ENCODE data around the gene ANO3.

Gene ANO3

DNA sequence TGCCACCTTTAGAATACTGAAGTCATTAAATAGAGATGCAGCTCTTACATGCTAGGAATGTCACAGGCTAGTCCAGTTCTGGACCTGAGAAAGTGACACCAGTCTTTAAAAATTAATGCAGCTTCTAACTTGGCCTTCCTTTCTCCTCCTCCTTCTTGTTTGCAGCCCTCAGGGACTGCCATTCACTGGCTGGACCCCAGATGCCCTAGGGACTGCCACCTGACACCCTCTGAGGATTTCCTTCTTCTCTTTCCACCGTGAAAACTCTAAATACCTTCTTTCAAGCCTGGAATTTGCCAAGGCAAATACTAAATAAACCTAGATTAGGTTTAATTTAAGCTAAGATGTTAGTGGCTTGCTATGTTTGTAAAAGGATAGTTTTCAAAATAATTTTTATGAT, 161.7 kb downstream of the ANO3 start:
- DNase-seq (ENCODE audit: low read depth in 2 of 2), result no peak

DNA sequence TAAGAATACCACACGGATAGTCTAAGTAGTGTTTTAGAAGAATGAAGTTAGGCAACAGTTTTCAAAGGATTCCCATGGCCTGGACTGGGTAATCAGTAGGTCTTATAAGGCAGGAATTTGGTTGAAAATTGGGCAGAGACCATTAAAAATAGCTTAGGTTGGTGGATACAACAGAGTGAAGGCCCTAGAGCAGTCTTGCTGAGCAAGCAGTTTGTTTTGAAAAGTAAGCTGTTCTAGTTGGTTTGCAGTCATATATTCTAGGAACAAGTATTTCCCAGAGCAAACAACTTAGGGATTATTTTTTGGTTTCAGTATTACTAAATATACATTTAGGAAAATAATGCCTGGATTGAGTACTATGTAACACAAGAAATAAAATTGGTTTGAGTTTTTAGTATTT, 175.3 kb downstream of the ANO3 start:
- no peak for DNase-seq (ENCODE audit: low read depth in 2 of 2)

DNA sequence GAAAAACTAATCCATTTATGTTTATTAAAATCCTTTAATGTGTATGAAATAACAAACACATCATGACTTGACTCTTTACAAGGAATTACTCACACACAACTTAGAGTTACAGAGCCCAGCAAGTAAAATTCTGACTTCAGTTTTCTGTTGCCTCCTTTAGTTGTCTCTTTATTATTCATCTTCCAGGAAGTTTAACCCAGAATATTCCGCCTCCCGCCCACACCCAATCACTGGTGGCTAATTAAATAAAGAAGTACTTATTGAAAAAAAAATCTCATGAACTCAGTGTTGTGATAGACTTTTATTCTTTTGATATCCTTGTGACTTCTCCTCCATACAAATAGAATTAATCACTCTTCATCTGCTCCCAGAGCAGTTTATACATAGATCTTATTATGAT, 178.2 kb downstream of the ANO3 start:
- no peak for DNase-seq (ENCODE audit: low read depth in 2 of 2)

DNA sequence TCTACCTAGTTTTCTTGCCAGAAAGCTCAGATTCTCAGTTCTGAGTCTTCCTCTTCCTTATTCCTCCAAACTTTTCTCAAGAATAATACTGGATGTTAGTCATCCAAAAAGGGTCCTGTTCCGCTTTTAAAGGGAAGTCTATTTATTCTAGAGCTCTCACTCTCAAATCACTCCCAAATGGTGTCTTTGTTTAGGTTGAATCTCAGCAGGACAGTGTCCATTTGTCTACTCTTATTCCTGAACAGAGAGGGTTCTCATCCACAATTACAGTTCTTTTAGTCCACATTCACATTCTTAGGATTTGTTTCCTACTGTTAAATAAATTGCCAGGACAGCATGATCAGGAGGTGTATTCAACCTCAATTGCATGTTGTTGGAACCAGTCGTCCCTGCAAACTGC, 178.8 kb downstream of the ANO3 start:
- DNase-seq (ENCODE audit: low read depth in 2 of 2), result no peak

DNA sequence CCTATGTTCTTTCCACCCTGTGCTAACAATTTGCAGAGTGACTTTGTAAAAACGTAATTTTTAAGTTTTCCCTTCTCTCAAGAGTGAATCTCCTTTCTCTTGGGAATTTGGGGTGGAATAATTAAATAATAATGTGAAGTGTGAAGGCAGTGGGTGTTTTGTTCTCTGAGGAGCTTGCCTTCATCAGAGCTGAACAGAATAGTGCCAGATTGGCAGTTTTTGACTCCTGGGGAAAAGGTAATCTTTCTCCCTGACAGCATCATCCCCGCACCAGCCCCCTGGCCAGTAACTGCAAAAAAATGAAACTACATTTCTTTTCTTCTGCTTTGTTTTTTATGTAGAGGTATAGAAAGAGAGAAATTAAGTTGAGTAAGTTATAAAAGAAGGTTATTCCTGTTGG, 180.3 kb downstream of the ANO3 start:
- DNase-seq (ENCODE audit: low read depth in 2 of 2), result no peak

DNA sequence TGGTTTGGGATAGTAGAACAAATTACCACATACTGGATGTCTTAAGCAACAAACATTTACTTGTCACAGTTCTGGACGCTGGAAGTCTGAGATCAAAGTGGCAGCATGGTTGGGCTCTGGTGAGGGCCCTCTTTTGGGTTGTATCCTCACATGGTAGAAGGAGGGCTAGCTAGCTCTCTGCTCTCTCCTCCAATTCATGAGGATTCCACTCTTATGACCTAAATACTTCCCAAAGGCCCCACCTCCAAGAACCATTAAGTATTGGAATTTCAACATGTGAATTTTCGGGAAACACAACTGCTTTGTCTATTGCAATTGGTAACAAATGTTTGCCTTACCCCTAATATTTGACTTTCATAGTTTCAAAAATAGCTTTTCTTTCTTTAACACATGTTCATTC, 187.5 kb downstream of the ANO3 start:
- DNase-seq (ENCODE audit: low read depth in 2 of 2), result no peak

DNA sequence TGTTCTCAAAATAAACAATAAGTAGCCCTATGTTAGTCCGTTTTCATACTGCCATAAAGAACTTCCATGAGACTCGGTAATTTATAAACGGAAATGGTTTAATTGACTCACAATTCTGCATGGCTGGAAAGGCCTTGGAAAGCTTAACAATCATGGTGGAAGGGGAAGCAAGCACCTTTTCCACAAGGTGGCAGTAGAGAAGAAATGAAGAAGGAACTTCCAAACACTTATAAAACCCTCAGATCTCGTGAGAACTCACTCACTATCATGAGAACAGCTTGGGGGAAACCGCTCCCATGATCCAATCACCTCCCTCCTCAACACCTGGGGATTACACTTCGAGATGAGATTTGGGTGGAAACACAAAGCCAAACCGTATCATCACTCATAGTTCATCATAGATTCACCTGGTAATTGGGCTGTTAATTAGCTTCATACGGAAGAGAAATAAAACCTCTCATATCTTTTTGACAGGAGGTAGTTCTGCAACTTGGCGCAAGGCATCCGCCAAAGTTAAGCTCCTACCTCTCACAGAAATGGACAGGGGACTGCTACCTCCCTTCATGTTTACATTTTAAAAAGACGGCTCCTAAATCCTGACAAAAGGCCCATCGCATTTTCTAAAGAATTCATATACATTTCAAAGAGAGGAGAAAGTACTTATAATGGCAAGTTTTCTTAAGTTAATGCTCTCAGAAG, 191.1 kb downstream of the ANO3 start:
- no peak for DNase-seq (ENCODE audit: low read depth in 2 of 2)

DNA sequence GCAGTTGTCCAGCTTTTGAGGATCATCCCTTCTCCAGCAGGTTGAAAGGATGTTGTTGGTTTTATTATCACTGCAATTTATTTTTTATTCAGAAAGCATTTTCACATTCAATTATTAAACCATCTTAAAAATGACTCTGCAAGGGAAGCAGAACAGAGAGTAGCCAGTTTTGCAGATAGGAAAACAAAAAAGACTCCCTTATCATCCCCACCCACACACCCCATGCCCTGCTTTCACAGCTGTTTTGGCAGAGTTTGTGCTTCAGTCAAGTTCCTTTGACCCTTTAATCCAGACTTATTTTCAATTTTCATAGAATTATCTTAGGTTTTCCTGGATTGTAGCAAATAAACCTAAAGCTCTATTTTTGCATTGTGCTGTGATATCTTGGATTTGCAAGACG, 195.8 kb downstream of the ANO3 start:
- no peak for DNase-seq (ENCODE audit: low read depth in 2 of 2)

DNA sequence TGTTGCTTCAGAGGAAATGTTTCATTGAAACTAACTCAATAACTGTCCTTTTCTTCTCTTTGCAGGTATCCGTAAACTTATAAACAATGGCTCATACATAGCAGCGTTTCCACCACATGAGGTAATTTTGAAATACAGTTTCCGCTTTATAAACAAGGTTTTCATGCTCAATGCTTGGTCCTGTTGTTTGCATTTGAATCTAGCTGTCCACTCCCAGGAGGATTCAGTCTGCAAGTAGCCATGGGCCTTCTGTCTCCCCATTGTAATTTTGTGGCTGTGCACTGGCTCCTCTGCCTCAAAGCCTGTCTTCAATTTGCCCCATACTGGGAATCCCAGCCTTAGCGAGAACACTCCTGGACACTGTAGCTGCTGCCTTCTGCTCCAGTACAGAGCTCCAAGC, 205.4 kb downstream of the ANO3 start:
- no peak for DNase-seq (ENCODE audit: low read depth in 2 of 2)

DNA sequence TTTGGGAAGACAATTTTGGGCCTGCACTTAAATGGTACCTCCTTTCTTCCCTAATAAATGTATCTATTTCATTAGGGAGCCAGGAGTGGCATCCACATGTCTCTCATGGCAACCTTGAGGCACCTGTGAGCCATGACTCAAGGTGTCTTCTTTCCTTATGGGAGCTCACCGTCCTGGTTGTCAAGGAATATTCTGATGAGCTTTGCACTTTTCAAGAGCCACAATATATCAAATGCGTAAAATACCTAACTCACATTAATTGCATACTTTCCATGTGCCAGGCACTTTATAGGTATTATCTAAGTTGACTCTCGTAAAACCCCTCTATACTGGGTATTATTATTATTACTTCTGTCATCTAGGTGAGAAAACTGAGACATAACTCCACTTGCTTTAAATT, 207.6 kb downstream of the ANO3 start:
- DNase-seq (ENCODE audit: low read depth in 2 of 2), result no peak

DNA sequence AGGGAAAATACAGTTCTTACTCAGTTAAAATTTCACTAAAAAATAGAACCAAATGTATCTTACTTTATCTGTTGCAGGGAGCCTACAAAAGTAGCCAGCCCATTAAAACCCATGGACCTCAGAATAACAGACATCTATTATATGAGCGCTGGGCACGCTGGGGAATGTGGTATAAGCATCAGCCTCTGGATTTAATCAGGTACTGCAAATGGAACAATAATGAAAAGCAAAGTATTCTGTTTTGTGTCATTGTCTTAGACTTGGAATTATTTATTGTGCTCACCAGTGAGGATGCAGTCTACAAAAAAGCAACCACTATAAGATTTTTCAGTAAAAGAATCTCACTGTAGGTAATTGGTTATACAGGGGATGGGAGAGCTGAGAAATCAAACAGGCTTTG, 209.9 kb downstream of the ANO3 start:
- no peak for DNase-seq (ENCODE audit: low read depth in 2 of 2)

DNA sequence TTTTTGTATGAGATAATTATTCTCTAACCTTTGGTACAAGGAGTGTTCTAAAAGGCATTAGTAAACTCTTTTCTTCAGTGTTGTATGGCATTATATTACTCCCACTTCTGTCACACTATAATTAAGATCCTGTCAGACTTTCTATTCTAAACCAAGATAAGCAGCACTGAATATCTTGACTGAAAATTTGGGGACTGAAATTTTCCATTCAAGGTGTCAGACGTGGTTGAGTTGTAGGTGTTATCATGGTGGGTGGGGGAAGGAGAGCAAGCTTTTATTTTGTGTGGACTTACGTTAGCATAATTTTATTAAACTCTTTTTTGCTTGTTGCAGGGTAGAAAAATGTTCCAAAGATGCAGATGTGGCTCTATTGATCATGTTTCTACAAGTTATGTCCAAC, 217.2 kb downstream of the ANO3 start:
- no peak for DNase-seq (ENCODE audit: low read depth in 2 of 2)

DNA sequence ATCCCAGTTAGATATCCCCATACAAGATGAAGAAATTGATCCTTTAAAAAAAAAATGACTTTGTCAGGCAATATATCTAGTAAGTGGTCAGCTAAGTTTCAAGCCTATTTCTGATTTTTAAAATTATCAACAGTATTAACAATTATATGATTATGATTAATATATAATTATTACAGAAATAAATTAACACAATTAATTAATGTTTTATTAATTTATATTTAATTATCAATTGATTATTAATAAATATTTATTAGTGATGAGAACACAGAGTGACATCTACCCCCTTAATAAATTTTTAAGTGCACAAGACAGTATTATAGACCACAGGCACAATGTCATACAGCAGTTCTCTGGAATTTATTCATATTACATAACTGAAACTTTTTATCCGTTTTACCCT, 218.1 kb downstream of the ANO3 start:
- no peak for DNase-seq (ENCODE audit: low read depth in 2 of 2)

DNA sequence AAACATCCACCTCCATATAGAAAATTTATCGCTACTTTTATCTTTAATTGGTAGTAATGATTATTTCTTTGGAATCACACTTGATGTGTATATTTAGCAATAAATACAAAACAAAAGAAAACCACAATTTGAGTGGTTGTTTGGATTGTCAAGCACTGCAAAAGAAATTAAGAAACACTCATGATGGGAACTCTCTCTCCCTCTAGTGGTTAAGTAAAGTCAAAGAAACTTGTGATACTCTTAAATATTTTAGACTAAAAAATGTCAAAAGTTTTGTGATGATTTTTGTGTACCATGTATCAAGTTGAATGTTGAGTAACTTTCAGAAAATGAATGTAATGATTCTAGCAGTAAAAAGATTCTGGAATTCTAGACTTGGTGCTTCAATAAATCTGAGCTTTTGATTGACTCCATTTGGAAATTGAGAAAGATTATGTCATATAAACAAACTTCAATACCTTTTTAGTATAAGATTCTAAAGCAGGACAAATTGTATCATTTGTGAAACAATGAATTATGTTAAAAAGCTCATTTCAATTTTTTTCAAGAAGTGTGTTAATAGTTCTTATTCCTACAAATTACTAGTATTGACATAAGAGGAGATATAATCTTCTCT, 219.4 kb downstream of the ANO3 start:
- no peak for DNase-seq (ENCODE audit: low read depth in 2 of 2)

DNA sequence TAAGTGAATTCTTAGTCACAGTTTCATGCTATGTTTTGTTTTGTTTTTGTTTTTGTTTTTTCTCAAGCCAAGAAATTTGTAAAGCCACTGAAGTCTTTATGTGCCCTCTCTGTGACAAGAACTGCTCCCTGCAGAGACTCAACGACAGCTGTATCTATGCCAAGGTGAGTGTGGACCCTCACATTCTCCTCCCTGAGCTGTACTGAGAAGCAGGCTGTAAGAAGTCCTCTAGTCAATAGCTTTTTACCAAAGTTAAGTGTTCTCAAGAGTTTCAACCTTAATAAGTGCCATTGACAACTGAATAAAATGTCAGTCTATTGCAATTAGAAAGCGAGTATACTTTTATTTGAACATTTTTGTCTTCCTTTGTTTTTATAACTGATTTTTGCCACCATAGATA, 221.3 kb downstream of the ANO3 start:
- no peak for DNase-seq (ENCODE audit: low read depth in 2 of 2)

DNA sequence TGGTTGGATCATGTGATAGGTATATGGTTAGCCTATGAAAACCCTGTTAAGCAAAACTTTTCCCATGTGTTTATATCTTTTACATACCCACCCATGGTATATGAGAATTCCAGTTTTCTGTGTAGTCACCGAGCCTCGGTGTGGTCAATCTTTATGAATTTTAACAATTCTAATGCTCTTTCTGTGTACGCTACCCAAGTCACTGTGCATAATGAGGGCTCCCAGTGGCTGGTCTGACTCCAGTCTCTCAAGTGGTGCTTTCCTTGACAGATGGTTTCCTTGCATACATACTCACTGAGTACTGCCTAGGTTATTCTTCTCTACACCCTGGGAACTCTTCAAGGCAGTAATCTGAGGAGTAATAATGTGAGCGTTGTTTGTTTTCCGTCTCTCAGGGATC, 222.5 kb downstream of the ANO3 start:
- DNase-seq (ENCODE audit: low read depth in 2 of 2), result no peak

DNA sequence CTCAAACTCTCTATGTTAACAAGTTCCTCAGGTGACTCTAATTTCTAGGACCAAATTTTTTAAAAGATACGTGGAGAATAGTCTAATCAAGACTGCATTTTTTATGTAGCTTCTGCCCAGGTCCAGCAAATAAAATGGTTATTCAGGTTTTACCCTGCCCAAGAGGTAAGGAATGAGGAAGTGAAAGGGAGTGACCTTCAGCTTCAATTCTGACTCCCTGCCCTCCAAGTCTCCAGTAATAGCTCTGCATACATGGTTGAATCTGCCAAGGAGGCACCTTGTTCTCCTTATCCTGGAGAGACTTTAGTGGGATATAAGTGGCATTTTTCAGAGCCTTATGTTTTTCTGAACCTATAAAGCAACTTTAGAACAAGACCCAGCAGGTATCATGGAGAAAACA, 224.7 kb downstream of the ANO3 start:
- DNase-seq (ENCODE audit: low read depth in 2 of 2), result no peak

DNA sequence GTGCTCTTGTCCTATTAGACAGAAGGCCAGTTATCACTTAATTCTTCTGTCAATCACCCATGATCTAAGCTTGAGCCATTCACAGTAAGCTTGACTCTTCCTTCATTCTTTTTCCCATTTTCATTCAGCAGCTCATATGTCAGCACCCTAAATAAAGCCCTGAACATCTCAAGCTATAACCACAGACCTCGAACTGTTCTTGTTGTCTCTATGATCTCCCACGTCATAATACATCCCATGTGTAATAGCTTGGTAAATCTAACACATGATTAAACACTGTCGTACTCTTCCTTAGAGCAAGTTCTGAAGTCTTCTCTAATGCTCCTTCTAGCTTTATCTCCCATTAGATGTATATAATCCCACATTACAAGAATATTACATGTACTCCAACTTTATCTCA, 225.7 kb downstream of the ANO3 start:
- DNase-seq (ENCODE audit: low read depth in 2 of 2), result no peak

DNA sequence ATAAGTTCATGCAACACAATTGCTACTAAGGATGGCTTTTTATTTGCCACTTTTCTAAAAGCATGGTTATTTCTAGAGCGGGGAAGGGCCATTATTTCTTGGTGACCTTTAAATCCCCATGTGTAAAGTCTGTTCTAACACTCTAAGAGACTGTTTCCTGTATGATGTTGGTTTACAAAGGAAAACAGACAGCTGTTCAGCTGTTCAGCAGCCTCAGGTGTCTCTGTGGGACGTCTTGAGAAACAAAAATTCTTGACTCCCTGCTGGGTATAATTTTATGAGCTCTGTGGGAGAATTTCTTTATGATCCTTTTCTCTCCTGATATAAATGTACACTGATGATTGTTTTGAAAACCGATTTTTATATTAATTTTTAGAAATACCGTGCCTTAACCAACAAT, 226.3 kb downstream of the ANO3 start:
- DNase-seq (ENCODE audit: low read depth in 2 of 2), result no peak

DNA sequence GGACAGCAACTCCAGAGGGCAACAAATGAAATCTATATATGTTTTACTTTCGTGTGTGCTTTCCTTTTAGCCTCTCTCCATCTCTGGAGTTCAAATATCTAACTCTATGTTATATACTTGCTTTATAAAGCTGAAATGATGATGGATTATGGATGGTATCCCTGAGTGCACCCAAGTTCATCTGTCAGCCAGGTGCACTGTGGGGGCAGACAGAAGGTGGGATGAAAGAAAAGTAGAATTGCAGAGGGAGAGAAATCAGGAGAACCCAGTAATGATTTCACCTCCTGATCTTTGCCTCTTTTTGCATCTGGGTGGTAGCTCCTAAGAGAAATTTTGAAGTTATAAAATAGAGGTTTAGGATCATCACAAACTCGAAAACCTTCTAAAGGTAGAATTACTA, 237.7 kb downstream of the ANO3 start:
- no peak for DNase-seq (ENCODE audit: low read depth in 2 of 2)

DNA sequence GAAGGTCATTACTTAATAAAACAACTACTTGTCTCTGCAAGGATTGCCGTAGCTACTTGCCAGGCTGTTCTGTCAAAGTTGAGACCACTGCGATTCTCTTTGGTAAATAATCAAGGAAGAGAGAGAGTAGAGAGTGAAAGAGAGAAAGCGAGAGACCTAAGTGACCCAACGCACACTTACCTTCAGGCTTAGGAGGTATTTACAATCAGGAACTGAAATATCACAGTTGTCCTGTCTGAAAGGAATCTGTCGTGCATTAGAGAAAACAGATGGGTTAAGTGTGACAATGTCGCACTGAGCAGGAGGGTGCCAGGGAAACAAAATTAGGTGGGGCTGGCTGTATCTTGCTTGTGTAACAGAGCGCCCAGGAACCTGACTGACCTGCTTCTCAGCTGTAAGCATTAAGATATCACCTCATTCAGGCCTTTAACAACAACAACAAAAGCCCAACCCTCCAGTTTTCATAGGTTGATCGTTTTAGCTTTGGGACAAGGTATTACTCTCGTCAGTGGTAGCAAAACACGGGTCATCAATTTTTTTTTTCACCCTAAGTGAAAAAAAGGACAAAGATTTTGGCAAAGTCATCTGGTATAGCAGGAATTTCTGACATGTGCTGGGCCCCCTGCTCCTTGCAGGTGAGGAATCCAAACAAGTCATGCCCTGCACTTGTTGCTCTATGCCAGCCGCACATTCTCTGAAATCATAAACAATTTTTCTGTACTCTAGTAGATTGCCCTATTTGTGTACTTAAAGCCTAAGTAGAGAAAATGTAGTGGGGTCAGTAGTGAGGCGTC, 240.1 kb downstream of the ANO3 start, which contains the start of gene MUC15:
MUC15 (minus strand) TSS at position 403 of the 794 bp plus-strand sequence. CDS start 5,169 bp downstream, outside the sequence.
- no peak for DNase-seq (ENCODE audit: low read depth in 2 of 2)

DNA sequence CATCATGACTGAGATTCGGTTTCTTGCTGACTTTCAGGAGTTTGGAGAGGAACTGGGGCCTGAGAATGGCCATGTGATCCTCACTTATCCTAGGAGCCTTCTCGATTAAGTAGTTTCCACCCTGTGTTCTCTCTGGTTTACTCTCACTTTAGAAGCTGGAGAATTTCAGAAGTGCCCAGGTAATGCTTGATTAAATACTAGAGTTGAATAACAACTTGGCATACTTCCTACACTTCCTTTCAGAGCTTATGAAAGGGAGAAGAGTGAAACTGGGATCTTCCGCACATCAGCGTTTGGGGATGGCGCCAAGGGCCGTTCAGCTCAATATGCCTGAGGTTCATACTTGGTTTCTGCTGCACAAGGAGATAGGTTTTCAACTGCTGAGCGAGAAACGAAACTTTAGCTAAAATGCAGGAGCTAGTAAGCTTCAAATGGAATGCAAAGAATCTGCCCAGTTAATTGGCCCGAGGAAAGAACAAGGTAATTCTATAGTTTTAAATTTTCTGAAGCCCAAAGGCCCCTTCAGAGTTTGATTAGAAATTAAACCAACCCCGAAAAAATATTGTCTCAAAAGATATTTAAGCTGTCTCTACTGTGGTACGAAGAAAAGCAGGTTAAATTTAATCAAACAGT, 241.0 kb downstream of the ANO3 start:
- no peak for DNase-seq (ENCODE audit: low read depth in 2 of 2)

DNA sequence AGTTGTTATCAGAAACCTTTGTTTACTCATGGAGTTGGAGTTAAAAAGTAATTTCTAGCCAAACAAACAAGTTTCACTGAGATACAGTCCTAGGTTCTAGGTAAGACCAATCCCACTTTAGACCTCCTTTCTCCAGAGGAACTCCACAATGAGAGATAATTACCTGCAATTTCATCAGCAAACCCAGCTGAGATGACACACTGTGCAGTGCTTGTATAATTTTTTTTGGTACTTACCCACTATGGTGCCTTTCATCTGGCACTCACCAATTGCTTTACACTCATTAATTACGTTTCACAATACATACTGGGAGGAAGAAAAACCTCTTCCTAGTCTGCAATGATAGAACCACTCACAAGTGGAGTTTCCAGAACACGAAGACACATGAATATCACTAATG, 242.0 kb downstream of the ANO3 start:
- DNase-seq (ENCODE audit: low read depth in 2 of 2), result no peak
